WTC11 (cell line): ENCODE measurements around the gene SEMA4G. TPM values are rescaled to one million over a fixed set of nuclear protein-coding genes. Genes with fewer than 3 reads are reported as not detected.

Source experiments
- ATAC-seq: fragments of 200-7000 bp; cut with Tn5 transposase; 2 replicates; pipeline ENCODE4 v1.10.0; 2021; ENCODE audit warnings: mild to moderate bottlenecking, moderate library complexity
- CTCF ChIA-PET: fragments of 300-600 bp; sonication (Branson Sonifier 250); formaldehyde crosslinking; loops from one replicate; lab custom pipeline; 2021; ENCODE audit warnings: antibody characterized with exemption; lab: Charles Lee
- POLR2A ChIA-PET: fragments of 350-600 bp; sonication (Branson Sonifier 250); formaldehyde crosslinking; loops from one replicate; lab custom pipeline; 2021; ENCODE audit warnings: antibody characterized with exemption; lab: Charles Lee
- DNase-seq: peaks from one replicate; pipeline ENCODE4 v3.0.0; 2021; ENCODE audit warnings: low spot score
- H3K27ac Mint-ChIP-seq: 2 replicates; pipeline ENCODE4 v1.8.0; 2021; ENCODE audit warnings: mixed read lengths
- H3K27me3 Mint-ChIP-seq: 2 replicates; pipeline ENCODE4 v1.8.0; 2021; ENCODE audit warnings: low read depth, mild to moderate bottlenecking, moderate library complexity, mixed read lengths
- H3K36me3 Mint-ChIP-seq: 2 replicates; pipeline ENCODE4 v1.8.0; 2021; ENCODE audit warnings: mixed read lengths
- H3K4me1 Mint-ChIP-seq: 2 replicates; pipeline ENCODE4 v1.8.0; 2022; ENCODE audit warnings: mixed read lengths
- H3K4me3 Mint-ChIP-seq: 2 replicates; pipeline ENCODE4 v1.8.0; 2021; ENCODE audit warnings: mild to moderate bottlenecking, moderate library complexity, mixed read lengths
- H3K9me3 Mint-ChIP-seq: 2 replicates; pipeline ENCODE4 v1.8.0; 2021; ENCODE audit warnings: mixed read lengths
- AR ChIP-seq: fragments of 250-450 bp; sonication (Bioruptor Pico); IDR thresholded peaks from 2 replicates; pipeline ENCODE4 v1.9.0; 2021; ENCODE audit warnings: mild to moderate bottlenecking
- ATF1 ChIP-seq: sonication (generic); formaldehyde crosslinking; IDR thresholded peaks from 2 replicates; pipeline ENCODE4 v1.8.1; 2023; ENCODE audit warnings: mild to moderate bottlenecking, moderate library complexity, missing genetic modification reagents
- CREB1 ChIP-seq: sonication (generic); formaldehyde crosslinking; IDR thresholded peaks from 2 replicates; pipeline ENCODE4 v1.8.0; 2023; ENCODE audit warnings: mild to moderate bottlenecking, missing genetic modification reagents
- EMX1 ChIP-seq: fragments of 250-450 bp; sonication (Bioruptor Pico); IDR thresholded peaks from 2 replicates; pipeline ENCODE4 v1.8.0; 2021; ENCODE audit warnings: mild to moderate bottlenecking
- FOXK1 ChIP-seq: sonication (generic); formaldehyde crosslinking; IDR thresholded peaks from 2 replicates; pipeline ENCODE4 v1.8.0; 2022; ENCODE audit warnings: mild to moderate bottlenecking, moderate library complexity, missing genetic modification reagents
- FOXP1 ChIP-seq: sonication (generic); formaldehyde crosslinking; IDR thresholded peaks from 2 replicates; pipeline ENCODE4 v1.8.0; 2022; ENCODE audit warnings: missing genetic modification reagents, mild to moderate bottlenecking, moderate library complexity, borderline replicate concordance
- GRHL2 ChIP-seq: fragments of 250-450 bp; sonication (Bioruptor Pico); IDR thresholded peaks from 2 replicates; pipeline ENCODE4 v1.8.0; 2022; ENCODE audit warnings: mild to moderate bottlenecking, moderate library complexity; ENCODE audit not compliant: insufficient replicate concordance, severe bottlenecking
- MXD4 ChIP-seq: fragments of 250-450 bp; sonication (Bioruptor Pico); IDR thresholded peaks from 2 replicates; pipeline ENCODE4 v1.8.0; 2021; ENCODE audit warnings: mild to moderate bottlenecking, moderate library complexity, borderline replicate concordance
- MYBL2 ChIP-seq: sonication (generic); formaldehyde crosslinking; IDR thresholded peaks from 2 replicates; pipeline ENCODE4 v1.8.1; 2023; ENCODE audit warnings: mild to moderate bottlenecking, moderate library complexity, missing genetic modification reagents
- NFATC4 ChIP-seq: fragments of 250-450 bp; sonication (Bioruptor Pico); IDR thresholded peaks from 2 replicates; pipeline ENCODE4 v1.9.0; 2021; ENCODE audit warnings: mild to moderate bottlenecking
- NFE2L1 ChIP-seq: sonication (generic); formaldehyde crosslinking; IDR thresholded peaks from 2 replicates; pipeline ENCODE4 v1.8.1; 2023; ENCODE audit warnings: missing genetic modification reagents
- PREB ChIP-seq: sonication (generic); formaldehyde crosslinking; IDR thresholded peaks from 2 replicates; pipeline ENCODE4 v1.8.1; 2022; ENCODE audit warnings: mild to moderate bottlenecking, missing genetic modification reagents, moderate library complexity, borderline replicate concordance
- SMAD4 ChIP-seq: sonication (generic); formaldehyde crosslinking; IDR thresholded peaks from 2 replicates; pipeline ENCODE4 v1.8.0; 2022; ENCODE audit warnings: mild to moderate bottlenecking, missing genetic modification reagents
- ZNF121 ChIP-seq: sonication (generic); formaldehyde crosslinking; IDR thresholded peaks from 2 replicates; pipeline ENCODE4 v1.8.0; 2023; ENCODE audit warnings: missing genetic modification reagents
- ZNF138 ChIP-seq: sonication (generic); formaldehyde crosslinking; conservative IDR thresholded peaks from 2 replicates; pipeline ENCODE4 v1.8.1; 2022; ENCODE audit warnings: mild to moderate bottlenecking, moderate library complexity, missing genetic modification reagents
- ZNF219 ChIP-seq: sonication (generic); formaldehyde crosslinking; IDR thresholded peaks from 2 replicates; pipeline ENCODE4 v1.8.0; 2023; ENCODE audit warnings: missing genetic modification reagents, mild to moderate bottlenecking, borderline replicate concordance
- ZNF232 ChIP-seq: sonication (generic); formaldehyde crosslinking; IDR thresholded peaks from 2 replicates; pipeline ENCODE4 v1.8.0; 2022; ENCODE audit warnings: mild to moderate bottlenecking, missing genetic modification reagents
- ZNF263 ChIP-seq: sonication (generic); formaldehyde crosslinking; IDR thresholded peaks from 2 replicates; pipeline ENCODE4 v1.8.1; 2022; ENCODE audit warnings: low read depth, mild to moderate bottlenecking, moderate library complexity, missing genetic modification reagents
- ZNF425 ChIP-seq: fragments of 250-450 bp; sonication (Bioruptor Pico); conservative IDR thresholded peaks from 2 replicates; pipeline ENCODE4 v1.9.0; 2021; ENCODE audit warnings: mild to moderate bottlenecking
- total RNA-seq: library from RNA; stranded (reverse); gene quantifications from 3 replicates; pipeline ENCODE4 v1.2.3, GENCODE V29; 2021
- TF ChIP-seq, protein P1 (sequence below): sonication (generic); formaldehyde crosslinking; conservative IDR thresholded peaks from 2 replicates; pipeline ENCODE4 v1.8.1; 2022; ENCODE audit warnings: mild to moderate bottlenecking, missing genetic modification reagents
- TF ChIP-seq, protein P2 (sequence below): fragments of 250-450 bp; sonication (Bioruptor Pico); IDR thresholded peaks from 2 replicates; pipeline ENCODE4 v1.9.0; 2021; ENCODE audit warnings: mild to moderate bottlenecking
- TF ChIP-seq, protein P3 (sequence below): sonication (generic); formaldehyde crosslinking; IDR thresholded peaks from 2 replicates; pipeline ENCODE4 v1.8.0; 2023; ENCODE audit warnings: missing genetic modification reagents, mild to moderate bottlenecking, borderline replicate concordance

The SEMA4G gene
- total RNA-seq, 1 experiment from 2014 or later = 11.8 TPM

GRCh38 chr10:101001659-101002035 is 32.3 kb downstream of the SEMA4G start (continued):
- TF ChIP-seq, protein P1, sequence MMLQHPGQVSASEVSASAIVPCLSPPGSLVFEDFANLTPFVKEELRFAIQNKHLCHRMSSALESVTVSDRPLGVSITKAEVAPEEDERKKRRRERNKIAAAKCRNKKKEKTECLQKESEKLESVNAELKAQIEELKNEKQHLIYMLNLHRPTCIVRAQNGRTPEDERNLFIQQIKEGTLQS (CRISPR knock-in tag) = no peak
- TF ChIP-seq PREB (CRISPR knock-in tag) (no peak), SMAD4 (CRISPR knock-in tag) (no peak), MYBL2 (CRISPR knock-in tag) (no peak), MXD4 (no peak), FOXK1 (CRISPR knock-in tag) (no peak), ATF1 (CRISPR knock-in tag) (no peak)

DNA sequence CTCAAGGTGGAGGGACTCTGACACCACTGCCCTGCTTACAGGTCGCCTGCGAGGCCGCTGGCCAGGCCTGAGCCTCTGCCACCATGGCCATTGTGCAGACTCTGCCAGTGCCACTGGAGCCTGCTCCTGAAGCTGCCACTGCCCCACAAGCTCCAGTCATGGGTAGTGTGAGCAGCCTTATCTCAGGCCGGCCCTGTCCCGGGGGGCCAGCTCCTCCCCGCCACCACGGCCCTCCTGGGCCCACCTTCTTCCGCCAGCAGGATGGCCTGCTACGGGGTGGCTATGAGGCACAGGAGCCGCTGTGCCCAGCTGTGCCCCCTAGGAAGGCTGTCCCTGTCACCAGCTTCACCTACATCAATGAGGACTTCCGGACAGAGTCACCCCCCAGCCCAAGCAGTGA is 33.2 kb downstream of the SEMA4G start:
- ChIA-PET CTCF (interaction anchor here (1.1 to 13.4 kb wide), 3 partner anchors 7 to 33 kb away, joined by 3 to 277 read pairs (median 273); partner anchors contain the start of gene SEMA4G), POLR2A (no interaction called here)
- peaks cover 13% of the 10 kb centered on the region for H3K36me3 Mint-ChIP-seq
- no peaks in the 10 kb centered on the region for H3K27me3 Mint-ChIP-seq
- no peaks in the 10 kb centered on the region for H3K9me3 Mint-ChIP-seq
- ATAC-seq = no peak
- no peak overlapping the region for H3K4me3 Mint-ChIP-seq
- no peak overlapping the region for H3K27ac Mint-ChIP-seq
- no peak for DNase-seq
- peaks cover 16% of the 10 kb centered on the region for H3K4me1 Mint-ChIP-seq
- TF ChIP-seq ZNF232 (CRISPR knock-in tag) (no peak), ZNF425 (CRISPR knock-in tag) (no peak), CREB1 (CRISPR knock-in tag) (no peak), ZNF263 (CRISPR knock-in tag) (no peak), SMAD4 (CRISPR knock-in tag) (no peak), ZNF219 (no peak), NFATC4 (no peak)
- TF ChIP-seq, protein P2, sequence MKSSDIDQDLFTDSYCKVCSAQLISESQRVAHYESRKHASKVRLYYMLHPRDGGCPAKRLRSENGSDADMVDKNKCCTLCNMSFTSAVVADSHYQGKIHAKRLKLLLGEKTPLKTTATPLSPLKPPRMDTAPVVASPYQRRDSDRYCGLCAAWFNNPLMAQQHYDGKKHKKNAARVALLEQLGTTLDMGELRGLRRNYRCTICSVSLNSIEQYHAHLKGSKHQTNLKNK (CRISPR knock-in tag) = no peak

- no peak for ATAC-seq
- TF ChIP-seq EMX1 (CRISPR knock-in tag) (no peak), FOXP1 (CRISPR knock-in tag) (no peak), NFE2L1 (CRISPR knock-in tag) (no peak), GRHL2 (CRISPR knock-in tag) (no peak), ZNF121 (CRISPR knock-in tag) (no peak), ZNF138 (CRISPR knock-in tag) (no peak), FOXK1 (CRISPR knock-in tag) (no peak), AR (CRISPR knock-in tag) (no peak)
- TF ChIP-seq, protein P3, sequence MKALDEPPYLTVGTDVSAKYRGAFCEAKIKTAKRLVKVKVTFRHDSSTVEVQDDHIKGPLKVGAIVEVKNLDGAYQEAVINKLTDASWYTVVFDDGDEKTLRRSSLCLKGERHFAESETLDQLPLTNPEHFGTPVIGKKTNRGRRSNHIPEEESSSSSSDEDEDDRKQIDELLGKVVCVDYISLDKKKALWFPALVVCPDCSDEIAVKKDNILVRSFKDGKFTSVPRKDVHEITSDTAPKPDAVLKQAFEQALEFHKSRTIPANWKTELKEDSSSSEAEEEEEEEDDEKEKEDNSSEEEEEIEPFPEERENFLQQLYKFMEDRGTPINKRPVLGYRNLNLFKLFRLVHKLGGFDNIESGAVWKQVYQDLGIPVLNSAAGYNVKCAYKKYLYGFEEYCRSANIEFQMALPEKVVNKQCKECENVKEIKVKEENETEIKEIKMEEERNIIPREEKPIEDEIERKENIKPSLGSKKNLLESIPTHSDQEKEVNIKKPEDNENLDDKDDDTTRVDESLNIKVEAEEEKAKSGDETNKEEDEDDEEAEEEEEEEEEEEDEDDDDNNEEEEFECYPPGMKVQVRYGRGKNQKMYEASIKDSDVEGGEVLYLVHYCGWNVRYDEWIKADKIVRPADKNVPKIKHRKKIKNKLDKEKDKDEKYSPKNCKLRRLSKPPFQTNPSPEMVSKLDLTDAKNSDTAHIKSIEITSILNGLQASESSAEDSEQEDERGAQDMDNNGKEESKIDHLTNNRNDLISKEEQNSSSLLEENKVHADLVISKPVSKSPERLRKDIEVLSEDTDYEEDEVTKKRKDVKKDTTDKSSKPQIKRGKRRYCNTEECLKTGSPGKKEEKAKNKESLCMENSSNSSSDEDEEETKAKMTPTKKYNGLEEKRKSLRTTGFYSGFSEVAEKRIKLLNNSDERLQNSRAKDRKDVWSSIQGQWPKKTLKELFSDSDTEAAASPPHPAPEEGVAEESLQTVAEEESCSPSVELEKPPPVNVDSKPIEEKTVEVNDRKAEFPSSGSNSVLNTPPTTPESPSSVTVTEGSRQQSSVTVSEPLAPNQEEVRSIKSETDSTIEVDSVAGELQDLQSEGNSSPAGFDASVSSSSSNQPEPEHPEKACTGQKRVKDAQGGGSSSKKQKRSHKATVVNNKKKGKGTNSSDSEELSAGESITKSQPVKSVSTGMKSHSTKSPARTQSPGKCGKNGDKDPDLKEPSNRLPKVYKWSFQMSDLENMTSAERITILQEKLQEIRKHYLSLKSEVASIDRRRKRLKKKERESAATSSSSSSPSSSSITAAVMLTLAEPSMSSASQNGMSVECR = no peak
These were observed 34.4 kb downstream of the SEMA4G start for GRCh38 chr10:101003639-101004206.

More at GRCh38 chr10:101003639-101004206, 34.4 kb downstream of the SEMA4G start:
- Mint-ChIP-seq H3K27ac (no peak overlapping the region), H3K36me3 (peaks cover 13% of the 10 kb centered on the region), H3K9me3 (no peaks in the 10 kb centered on the region), H3K27me3 (no peaks in the 10 kb centered on the region), H3K4me3 (no peak overlapping the region), H3K4me1 (peaks cover 16% of the 10 kb centered on the region)
- POLR2A ChIA-PET = no interaction called here
- no peak for DNase-seq
- CTCF ChIA-PET = interaction anchor here (1.0 to 13.4 kb wide), 7 partner anchors 5 to 69 kb away, joined by 3 to 277 read pairs (median 4); partner anchors contain the start of gene SEMA4G
